ENCODE data around the gene BAZ2A.
"Not testable (repeated sequence)": the region's sequence is repeated elsewhere in the genome, so short reads cannot be mapped to it uniquely, and the experiment has no call there.

The BAZ2A gene

DNA sequence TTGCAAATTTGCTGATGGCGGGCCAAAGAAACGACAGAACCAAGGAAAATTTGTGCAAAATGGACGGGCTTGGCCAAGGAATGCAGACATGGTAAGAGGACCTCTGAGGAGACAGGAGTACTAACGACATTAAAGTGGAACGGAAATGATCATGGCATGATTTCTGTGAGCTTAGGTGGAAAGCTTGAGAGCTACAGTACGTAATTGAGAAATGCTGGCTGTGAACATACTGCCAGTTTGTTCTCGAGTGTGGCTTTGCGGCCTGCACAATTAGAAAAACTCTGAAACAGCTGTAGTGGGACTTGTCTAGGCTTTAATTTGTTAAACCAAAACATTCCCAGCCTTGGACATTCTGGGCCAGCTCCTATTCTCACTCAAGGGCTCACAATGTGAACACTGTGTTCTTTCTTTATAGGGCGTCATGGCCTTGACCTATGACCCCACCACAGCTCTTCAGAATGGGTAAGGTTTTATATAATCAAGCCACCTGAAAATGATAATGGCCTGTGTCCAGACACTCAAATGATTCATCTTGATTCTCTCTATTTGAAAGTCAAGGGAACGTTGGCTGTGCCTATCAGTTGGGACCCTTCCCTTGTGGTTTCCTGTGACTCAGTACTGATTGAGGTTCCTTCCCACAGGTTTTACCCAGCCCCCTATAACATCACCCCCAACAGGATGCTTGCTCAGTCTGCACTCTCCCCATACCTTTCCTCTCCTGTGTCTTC lies 48.5 kb downstream of the BAZ2A start (continued):
- TF ChIP-seq TSHZ2 (CRISPR knock-in tag; IDR thresholded peaks at IDR 0.05) (no peak), TCF4 (CRISPR knock-in tag; IDR thresholded peaks at IDR 0.05; ENCODE audit: borderline replicate concordance) (no peak), ZFP30 (CRISPR knock-in tag; IDR thresholded peaks at IDR 0.05) (no peak), ZFP3 (CRISPR knock-in tag; IDR thresholded peaks at IDR 0.05) (no peak), ZNF565 (CRISPR knock-in tag; conservative IDR thresholded peaks at IDR 0.05; ENCODE audit: low read depth) (no peak), ZNF8 (CRISPR knock-in tag; IDR thresholded peaks at IDR 0.05) (no peak)

DNA sequence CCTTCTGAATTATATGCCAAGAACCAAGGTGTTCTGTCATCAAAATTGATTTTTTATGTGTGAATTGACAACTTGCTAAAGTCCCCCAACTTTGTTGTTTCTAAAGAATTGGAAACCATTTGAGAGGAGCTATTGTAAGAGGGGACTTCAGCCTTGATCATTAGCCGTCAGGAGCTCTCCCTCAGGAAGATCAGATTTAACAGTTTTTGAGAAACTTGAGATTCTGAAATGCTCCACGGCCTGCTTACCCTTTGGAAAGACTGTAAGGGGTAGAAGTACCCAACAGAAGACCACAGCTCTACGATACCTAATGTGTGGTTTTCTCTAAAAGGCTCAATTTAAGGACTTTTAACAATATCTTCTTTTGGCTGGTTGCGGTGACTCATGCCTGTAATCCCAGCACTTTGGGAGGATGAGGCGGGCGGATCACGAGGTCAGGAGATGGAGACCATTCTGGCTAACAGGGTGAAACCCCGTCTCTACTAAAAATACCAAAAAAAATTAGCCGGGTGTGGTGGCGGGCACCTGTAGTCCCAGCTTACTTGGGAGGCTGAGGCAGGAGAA lies 51.1 kb downstream of the BAZ2A start:
- TF ChIP-seq PATZ1 (CRISPR knock-in tag; IDR thresholded peaks at IDR 0.05; ENCODE audit: borderline replicate concordance) = no peak
- TF ChIP-seq TSHZ2 (CRISPR knock-in tag; IDR thresholded peaks at IDR 0.05) = no peak
- no peak for TF ChIP-seq POU6F1 (CRISPR knock-in tag; IDR thresholded peaks at IDR 0.05; ENCODE audit: borderline replicate concordance, low read depth)
- no peak for TF ChIP-seq OSR1 (CRISPR knock-in tag; IDR thresholded peaks at IDR 0.05)
- no peak for TF ChIP-seq ARNTL (CRISPR knock-in tag; IDR thresholded peaks at IDR 0.05; ENCODE audit: borderline replicate concordance, low read depth)
- no peak for TF ChIP-seq SNAI2 (CRISPR knock-in tag; IDR thresholded peaks at IDR 0.05)
- TF ChIP-seq, protein P1, sequence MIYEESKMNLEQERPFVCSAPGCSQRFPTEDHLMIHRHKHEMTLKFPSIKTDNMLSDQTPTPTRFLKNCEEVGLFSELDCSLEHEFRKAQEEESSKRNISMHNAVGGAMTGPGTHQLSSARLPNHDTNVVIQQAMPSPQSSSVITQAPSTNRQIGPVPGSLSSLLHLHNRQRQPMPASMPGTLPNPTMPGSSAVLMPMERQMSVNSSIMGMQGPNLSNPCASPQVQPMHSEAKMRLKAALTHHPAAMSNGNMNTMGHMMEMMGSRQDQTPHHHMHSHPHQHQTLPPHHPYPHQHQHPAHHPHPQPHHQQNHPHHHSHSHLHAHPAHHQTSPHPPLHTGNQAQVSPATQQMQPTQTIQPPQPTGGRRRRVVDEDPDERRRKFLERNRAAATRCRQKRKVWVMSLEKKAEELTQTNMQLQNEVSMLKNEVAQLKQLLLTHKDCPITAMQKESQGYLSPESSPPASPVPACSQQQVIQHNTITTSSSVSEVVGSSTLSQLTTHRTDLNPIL (CRISPR knock-in tag; IDR thresholded peaks at IDR 0.05; ENCODE audit: low read depth) = no peak
- no peak for TF ChIP-seq TCF4 (CRISPR knock-in tag; IDR thresholded peaks at IDR 0.05; ENCODE audit: borderline replicate concordance)
- no peak for TF ChIP-seq PPARA (CRISPR knock-in tag; IDR thresholded peaks at IDR 0.05; ENCODE audit: borderline replicate concordance)
- no peak for TF ChIP-seq ESRRG (CRISPR knock-in tag; IDR thresholded peaks at IDR 0.05)
- ATAC-seq = no peak

- not testable (repeated sequence) for ATAC-seq
Observed at GRCh38 chr12:56577248-56577647, 52.9 kb downstream of the BAZ2A start.

DNA sequence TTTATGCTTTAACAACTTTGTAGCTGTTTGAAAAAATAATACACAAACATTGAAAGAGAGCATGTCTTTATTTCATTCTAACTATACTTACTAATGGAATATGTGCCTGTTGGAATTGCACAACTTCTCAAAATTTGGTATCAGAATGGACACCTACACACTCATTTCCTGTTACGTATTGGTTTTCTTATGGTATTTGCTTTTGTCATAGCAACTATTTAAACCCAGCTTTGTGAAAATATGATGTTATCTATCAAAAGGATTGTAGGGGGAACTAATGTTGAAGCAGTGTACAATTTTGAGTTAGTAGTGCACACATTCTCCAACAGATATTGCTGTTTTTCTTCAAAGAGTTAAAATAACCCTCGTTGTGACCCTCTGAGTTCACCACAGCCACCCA lies 55.9 kb downstream of the BAZ2A start:
- no peak for ATAC-seq
- TF ChIP-seq ZNF70 (CRISPR knock-in tag; IDR thresholded peaks at IDR 0.05) (no peak), TOX (CRISPR knock-in tag; IDR thresholded peaks at IDR 0.05; ENCODE audit: borderline replicate concordance) (no peak), OSR1 (CRISPR knock-in tag; IDR thresholded peaks at IDR 0.05) (no peak), TSHZ2 (CRISPR knock-in tag; IDR thresholded peaks at IDR 0.05) (no peak), POU6F1 (CRISPR knock-in tag; IDR thresholded peaks at IDR 0.05; ENCODE audit: borderline replicate concordance, low read depth) (no peak), SNAI2 (CRISPR knock-in tag; IDR thresholded peaks at IDR 0.05) (no peak), PPARA (CRISPR knock-in tag; IDR thresholded peaks at IDR 0.05; ENCODE audit: borderline replicate concordance) (no peak), ZFP3 (CRISPR knock-in tag; IDR thresholded peaks at IDR 0.05) (no peak)
